ENCODE results near the gene PRKCH. TPM values are rescaled to one million over a fixed set of nuclear protein-coding genes. Genes with fewer than 3 reads are reported as not detected.

PRKCH gene
- total and polyA plus RNA-seq, 2 of the 13 experiments (the other 11 are each of a cell fraction or from before 2014, with no cell fraction given), result 0.48 to 1.3 TPM

DNA sequence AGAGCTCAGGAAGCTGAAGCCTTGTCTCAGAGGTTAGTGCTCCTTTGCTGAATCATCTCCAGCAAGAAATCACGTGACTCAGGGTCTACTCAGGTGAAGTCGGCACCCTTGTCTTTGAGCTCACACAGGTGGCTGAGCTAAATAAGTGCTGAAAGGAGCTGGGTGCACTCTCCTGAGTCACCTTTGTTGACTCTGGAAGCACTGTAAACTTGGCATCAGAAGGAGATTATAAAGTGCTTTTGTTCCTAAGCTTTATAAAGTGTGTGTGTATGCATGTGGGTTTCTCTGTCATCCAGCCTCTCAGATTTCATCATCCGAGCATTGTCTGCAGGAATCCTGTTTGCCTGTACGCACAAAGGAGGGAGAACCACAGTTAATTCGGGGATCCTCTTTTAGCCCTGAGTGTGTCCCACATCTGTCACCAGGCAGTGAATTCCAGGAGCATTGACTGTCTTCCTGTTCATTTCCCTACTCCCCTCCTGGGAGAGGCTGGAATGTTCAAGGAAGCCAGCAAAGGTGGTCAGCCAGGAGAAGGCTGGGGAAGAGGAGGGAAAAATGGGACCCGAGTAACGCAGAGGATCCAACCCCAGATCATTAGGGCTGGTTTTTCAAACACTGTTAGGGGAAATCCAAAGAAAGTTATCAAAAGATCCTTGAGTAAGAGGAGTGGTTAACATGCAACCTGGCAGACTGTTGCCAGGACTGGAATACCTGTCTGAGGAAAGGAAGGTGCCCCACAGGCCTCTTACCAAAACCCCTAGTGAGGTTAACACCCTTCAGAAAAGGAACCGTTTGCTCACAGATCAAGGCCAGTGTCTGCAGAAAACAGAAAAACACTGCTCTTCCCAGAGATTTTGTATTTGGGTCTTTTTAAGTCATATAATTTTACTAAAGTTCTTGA is 216.4 kb downstream of the PRKCH start (continued):
- TF ChIP-seq, protein P1, sequence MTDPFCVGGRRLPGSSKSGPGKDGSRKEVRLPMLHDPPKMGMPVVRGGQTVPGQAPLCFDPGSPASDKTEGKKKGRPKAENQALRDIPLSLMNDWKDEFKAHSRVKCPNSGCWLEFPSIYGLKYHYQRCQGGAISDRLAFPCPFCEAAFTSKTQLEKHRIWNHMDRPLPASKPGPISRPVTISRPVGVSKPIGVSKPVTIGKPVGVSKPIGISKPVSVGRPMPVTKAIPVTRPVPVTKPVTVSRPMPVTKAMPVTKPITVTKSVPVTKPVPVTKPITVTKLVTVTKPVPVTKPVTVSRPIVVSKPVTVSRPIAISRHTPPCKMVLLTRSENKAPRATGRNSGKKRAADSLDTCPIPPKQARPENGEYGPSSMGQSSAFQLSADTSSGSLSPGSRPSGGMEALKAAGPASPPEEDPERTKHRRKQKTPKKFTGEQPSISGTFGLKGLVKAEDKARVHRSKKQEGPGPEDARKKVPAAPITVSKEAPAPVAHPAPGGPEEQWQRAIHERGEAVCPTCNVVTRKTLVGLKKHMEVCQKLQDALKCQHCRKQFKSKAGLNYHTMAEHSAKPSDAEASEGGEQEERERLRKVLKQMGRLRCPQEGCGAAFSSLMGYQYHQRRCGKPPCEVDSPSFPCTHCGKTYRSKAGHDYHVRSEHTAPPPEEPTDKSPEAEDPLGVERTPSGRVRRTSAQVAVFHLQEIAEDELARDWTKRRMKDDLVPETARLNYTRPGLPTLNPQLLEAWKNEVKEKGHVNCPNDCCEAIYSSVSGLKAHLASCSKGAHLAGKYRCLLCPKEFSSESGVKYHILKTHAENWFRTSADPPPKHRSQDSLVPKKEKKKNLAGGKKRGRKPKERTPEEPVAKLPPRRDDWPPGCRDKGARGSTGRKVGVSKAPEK (CRISPR knock-in tag; IDR thresholded peaks at IDR 0.05; ENCODE audit: borderline replicate concordance), result no peak
- TF ChIP-seq PCBP1 (IDR thresholded peaks at IDR 0.05; ENCODE audit: borderline replicate concordance, low read depth, low read length) (no peak), SMC3 (IDR thresholded peaks at IDR 0.05; ENCODE audit: low read length) (peak; percentile 20; the same call in 1 of the 2 replicates), ZNF496 (CRISPR knock-in tag; IDR thresholded peaks at IDR 0.05; ENCODE audit: insufficient replicate concordance) (no peak), ZFP36L2 (CRISPR knock-in tag; IDR thresholded peaks at IDR 0.05) (no peak), PRDM10 (CRISPR knock-in tag; IDR thresholded peaks at IDR 0.05; ENCODE audit: low read depth) (no peak), KDM4B (CRISPR knock-in tag; IDR thresholded peaks at IDR 0.05) (peak; percentile 22; the same call in 1 of the 2 replicates), FIP1L1 (IDR thresholded peaks at IDR 0.05; ENCODE audit: borderline replicate concordance, insufficient read depth, low read depth, low read length) (peak; percentile 43; the same call in 1 of the 2 replicates), ARID2 (CRISPR knock-in tag; IDR thresholded peaks at IDR 0.05; ENCODE audit: borderline replicate concordance) (no peak), NONO (IDR thresholded peaks at IDR 0.05) (no peak), NONO (CRISPR knock-in tag; conservative IDR thresholded peaks at IDR 0.05) (no peak; the same call in 1 of the 2 replicates), ZBTB26 (CRISPR knock-in tag; IDR thresholded peaks at IDR 0.05; ENCODE audit: borderline replicate concordance) (no peak; the same call in 1 of the 2 replicates), KLF16 (CRISPR knock-in tag; IDR thresholded peaks at IDR 0.05) (peak in 1 of 2 experiments; percentile 83; a peak in 2 of 4 replicates), ZNF543 (CRISPR knock-in tag; IDR thresholded peaks at IDR 0.05) (no peak), ELF1 (CRISPR knock-in tag; IDR thresholded peaks at IDR 0.05) (peak; percentile 35), NFE2 (CRISPR knock-in tag; IDR thresholded peaks at IDR 0.05) (peak; percentile 98), TBL1XR1 (IDR thresholded peaks at IDR 0.05; ENCODE audit: borderline replicate concordance, low read length, partially characterized antibody) (peak; percentile 62), REPIN1 (CRISPR knock-in tag; IDR thresholded peaks at IDR 0.05; ENCODE audit: borderline replicate concordance, low read depth) (no peak), MTA3 (CRISPR knock-in tag; IDR thresholded peaks at IDR 0.05) (no peak)
- TF ChIP-seq, protein P2, sequence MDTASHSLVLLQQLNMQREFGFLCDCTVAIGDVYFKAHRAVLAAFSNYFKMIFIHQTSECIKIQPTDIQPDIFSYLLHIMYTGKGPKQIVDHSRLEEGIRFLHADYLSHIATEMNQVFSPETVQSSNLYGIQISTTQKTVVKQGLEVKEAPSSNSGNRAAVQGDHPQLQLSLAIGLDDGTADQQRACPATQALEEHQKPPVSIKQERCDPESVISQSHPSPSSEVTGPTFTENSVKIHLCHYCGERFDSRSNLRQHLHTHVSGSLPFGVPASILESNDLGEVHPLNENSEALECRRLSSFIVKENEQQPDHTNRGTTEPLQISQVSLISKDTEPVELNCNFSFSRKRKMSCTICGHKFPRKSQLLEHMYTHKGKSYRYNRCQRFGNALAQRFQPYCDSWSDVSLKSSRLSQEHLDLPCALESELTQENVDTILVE (CRISPR knock-in tag; IDR thresholded peaks at IDR 0.05), result no peak
